ENCODE measurements around the gene SLC6A18. TPM values are rescaled to one million over a fixed set of nuclear protein-coding genes. Genes with fewer than 3 reads are reported as not detected.

Gene SLC6A18
- total RNA-seq, 1 experiment from 2014 or later: not detected

GRCh38 chr5:1256776-1257175, 31.6 kb downstream of the SLC6A18 start:
- TF ChIP-seq CTCF (IDR thresholded peaks at IDR 0.05; ENCODE audit: unreplicated experiment): no peak
- peaks cover 5% of the 10 kb centered on the region for H3K36me3 Mint-ChIP-seq (ENCODE audit: insufficient read depth, unreplicated experiment)
- CTCF ChIA-PET: no interaction called here
- intact Hi-C loops (cut with micrococcal nuclease; ENCODE audit: unreplicated experiment): no loop called here
- no peaks in the 10 kb centered on the region for H3K9me3 Mint-ChIP-seq (ENCODE audit: low read depth, unreplicated experiment)
- no peak for DNase-seq
- no peak overlapping the region for H3K27ac Mint-ChIP-seq (ENCODE audit: unreplicated experiment)
- no peaks in the 10 kb centered on the region for H3K4me1 Mint-ChIP-seq (ENCODE audit: low read depth, unreplicated experiment)
- no peak overlapping the region for H3K4me3 Mint-ChIP-seq (ENCODE audit: low read depth, unreplicated experiment)
- no TSS peak for BruUV-seq (replicated peaks)
- peaks cover 48% of the 10 kb centered on the region for H3K27me3 Mint-ChIP-seq (ENCODE audit: unreplicated experiment)

- peaks cover 5% of the 10 kb centered on the region for H3K36me3 Mint-ChIP-seq (ENCODE audit: insufficient read depth, unreplicated experiment)
Measured at GRCh38 chr5:1257363-1257762, 32.2 kb downstream of the SLC6A18 start.

GRCh38 chr5:1257841-1258240, 32.7 kb downstream of the SLC6A18 start:
- no peak for DNase-seq
- BruUV-seq (replicated peaks): no TSS peak
- no peaks in the 10 kb centered on the region for H3K9me3 Mint-ChIP-seq (ENCODE audit: low read depth, unreplicated experiment)
- no peaks in the 10 kb centered on the region for H3K4me1 Mint-ChIP-seq (ENCODE audit: low read depth, unreplicated experiment)
- H3K36me3 Mint-ChIP-seq (ENCODE audit: insufficient read depth, unreplicated experiment): peaks cover 5% of the 10 kb centered on the region
- H3K27me3 Mint-ChIP-seq (ENCODE audit: unreplicated experiment): peaks cover 48% of the 10 kb centered on the region
- no peak overlapping the region for H3K4me3 Mint-ChIP-seq (ENCODE audit: low read depth, unreplicated experiment)
- no peak for TF ChIP-seq CTCF (IDR thresholded peaks at IDR 0.05; ENCODE audit: unreplicated experiment)
- intact Hi-C loops (cut with micrococcal nuclease; ENCODE audit: unreplicated experiment): no loop called here
- CTCF ChIA-PET: no interaction called here
- no peak overlapping the region for H3K27ac Mint-ChIP-seq (ENCODE audit: unreplicated experiment)

More at GRCh38 chr5:1257363-1257762, 32.2 kb downstream of the SLC6A18 start:
- Mint-ChIP-seq H3K27ac (ENCODE audit: unreplicated experiment) (no peak overlapping the region), H3K27me3 (ENCODE audit: unreplicated experiment) (peaks cover 48% of the 10 kb centered on the region), H3K9me3 (ENCODE audit: low read depth, unreplicated experiment) (no peaks in the 10 kb centered on the region), H3K4me1 (ENCODE audit: low read depth, unreplicated experiment) (no peaks in the 10 kb centered on the region), H3K4me3 (ENCODE audit: low read depth, unreplicated experiment) (no peak overlapping the region)
- intact Hi-C loops (cut with micrococcal nuclease; ENCODE audit: unreplicated experiment): no loop called here
- CTCF ChIA-PET: no interaction called here
- DNase-seq: no peak
- TF ChIP-seq CTCF (IDR thresholded peaks at IDR 0.05; ENCODE audit: unreplicated experiment): no peak
- BruUV-seq (replicated peaks): no TSS peak

GRCh38 chr5:1259806-1260480, 34.8 kb downstream of the SLC6A18 start:
- intact Hi-C loops (cut with micrococcal nuclease; ENCODE audit: unreplicated experiment): no loop called here
- no peak for TF ChIP-seq CTCF (IDR thresholded peaks at IDR 0.05; ENCODE audit: unreplicated experiment)
- Mint-ChIP-seq H3K4me1 (ENCODE audit: low read depth, unreplicated experiment) (no peaks in the 10 kb centered on the region), H3K27ac (ENCODE audit: unreplicated experiment) (no peak overlapping the region), H3K27me3 (ENCODE audit: unreplicated experiment) (peaks cover 46% of the 10 kb centered on the region), H3K9me3 (ENCODE audit: low read depth, unreplicated experiment) (no peaks in the 10 kb centered on the region), H3K4me3 (ENCODE audit: low read depth, unreplicated experiment) (no peak overlapping the region), H3K36me3 (ENCODE audit: insufficient read depth, unreplicated experiment) (peaks cover 5% of the 10 kb centered on the region)
- CTCF ChIA-PET: no interaction called here
- no TSS peak for BruUV-seq (replicated peaks)
- no peak for DNase-seq
